Calu3 (cell line): ENCODE measurements around the gene ZNF556. TPM values are rescaled to one million over a fixed set of nuclear protein-coding genes. Genes with fewer than 3 reads are reported as not detected.

Experiments
- Bru-seq: library from RNA; stranded (reverse); fragments of 400-500 nt; gene quantifications from one replicate; lab custom pipeline; 2021; lab: Mats Ljungman, UMichigan
- BruChase-seq, 2 experiments: library from RNA; stranded (reverse); fragments of 400-500 nt; gene quantifications; one replicate each; lab custom pipeline; 2021; lab: Mats Ljungman, UMichigan
- BruUV-seq: library from RNA; stranded (reverse); fragments of 400-500 nt; replicated peaks from 2 replicates; lab custom pipeline; 2021; lab: Mats Ljungman, UMichigan
- CTCF ChIA-PET: fragments of 300-600 bp; sonication (Branson Sonifier 250); formaldehyde crosslinking; loops from one replicate; lab custom pipeline; 2022; ENCODE audit warnings: antibody characterized with exemption; lab: Charles Lee
- DNase-seq: peaks from one replicate; pipeline ENCODE4 v3.0.0; 2022
- H3K27ac Mint-ChIP-seq: one replicate; pipeline ENCODE4 v1.8.0; 2022; ENCODE audit warnings: mixed read lengths; ENCODE audit not compliant: unreplicated experiment
- H3K27me3 Mint-ChIP-seq: one replicate; pipeline ENCODE4 v1.8.0; 2022; ENCODE audit warnings: mixed read lengths; ENCODE audit not compliant: unreplicated experiment
- H3K36me3 Mint-ChIP-seq: one replicate; pipeline ENCODE4 v1.8.0; 2022; ENCODE audit warnings: mild to moderate bottlenecking, moderate library complexity, mixed read lengths; ENCODE audit not compliant: insufficient read depth, unreplicated experiment
- H3K4me1 Mint-ChIP-seq: one replicate; pipeline ENCODE4 v1.8.0; 2022; ENCODE audit warnings: mild to moderate bottlenecking, low read depth, mixed read lengths; ENCODE audit not compliant: unreplicated experiment
- H3K4me3 Mint-ChIP-seq: one replicate; pipeline ENCODE4 v1.8.0; 2022; ENCODE audit warnings: mild to moderate bottlenecking, low read depth, moderate library complexity, mixed read lengths; ENCODE audit not compliant: unreplicated experiment
- H3K9me3 Mint-ChIP-seq: one replicate; pipeline ENCODE4 v1.8.0; 2022; ENCODE audit warnings: low read depth, mixed read lengths; ENCODE audit not compliant: unreplicated experiment
- intact Hi-C: fragments of 100-400 bp; cut with micrococcal nuclease; formaldehyde crosslinking; loops from one replicate; pipeline ENCODE4 v1.10.0; 2022; ENCODE audit not compliant: unreplicated experiment
- long read RNA-seq: library from polyadenylated mRNA; stranded (forward); transcript quantifications from one replicate; pipeline ENCODE4 v2.0.0, GENCODE V29; 2022
- total RNA-seq: library from RNA; stranded (reverse); gene quantifications from 2 replicates; pipeline ENCODE4 v1.2.3, GENCODE V29; 2022
- TF ChIP-seq, protein P1 (sequence below): fragments of 200-600 bp; IDR thresholded peaks from one replicate; pipeline ENCODE4 v1.8.0; 2022; ENCODE audit warnings: antibody characterized with exemption; ENCODE audit not compliant: unreplicated experiment

ZNF556 gene
- total RNA-seq (not detected in 2 replicates), Bru-seq, nascent RNA (not detected), BruChase-seq, experiment 1, labeled RNA remaining after a 6-hour chase (percentile 5 among the genes with signal in this experiment), BruChase-seq, experiment 2, labeled RNA remaining after a 2-hour chase (not detected)
- long read RNA-seq, result 0 reads

DNA sequence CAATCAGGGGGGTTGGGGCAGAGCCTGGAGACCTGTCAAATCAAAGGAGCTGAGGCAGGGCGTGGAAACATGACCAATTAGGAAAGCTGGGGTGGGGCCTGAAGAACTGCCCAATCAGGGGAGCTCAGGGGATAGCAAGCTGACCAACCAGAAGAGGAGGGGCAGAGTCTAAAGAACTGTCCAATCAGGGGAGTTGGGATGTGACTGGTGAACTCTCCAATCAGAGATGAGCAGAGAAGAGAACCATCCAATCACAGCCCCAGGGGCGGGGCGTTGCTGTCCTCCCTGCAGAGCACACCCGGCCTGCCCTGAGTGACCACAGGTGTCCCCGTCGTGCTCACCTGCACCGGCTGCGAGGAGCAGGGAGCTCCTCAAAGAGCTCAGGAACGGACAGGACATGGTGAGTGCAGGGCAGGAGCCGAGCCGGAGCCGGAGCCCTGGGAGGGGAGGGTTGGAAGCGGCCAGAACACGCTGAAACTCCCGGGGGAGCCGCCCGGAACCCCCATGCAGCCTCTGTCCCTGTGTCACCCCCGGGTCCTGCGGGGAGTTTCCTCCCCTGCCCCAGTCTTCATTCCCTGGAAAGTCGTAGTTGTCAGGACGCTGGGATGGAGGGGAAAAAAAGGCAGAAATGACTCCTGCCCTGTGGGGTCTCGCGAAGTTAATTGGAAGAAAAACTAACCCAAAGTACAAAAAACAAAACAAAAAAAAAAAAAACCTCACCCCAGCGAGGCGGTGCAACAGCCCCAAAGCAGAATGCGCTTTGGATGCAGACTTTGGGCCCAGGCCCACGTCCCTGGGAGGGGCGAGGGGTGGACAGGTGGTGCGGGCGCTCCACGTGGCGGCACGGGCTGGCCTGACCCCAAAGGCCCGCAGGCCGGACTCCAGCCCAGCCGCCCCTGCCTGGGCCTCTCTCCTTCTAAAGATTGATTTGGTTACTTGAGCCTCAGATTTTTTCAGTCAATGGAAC is at the start of gene ZNF556:
Gene ZNF556, plus strand, starts transcription at position 311 of the 967 bp plus-strand sequence. Its CDS starts 87 bp downstream, at position 398.
- H3K4me3 Mint-ChIP-seq, result no peak within 1 kb of the TSS
- TF ChIP-seq, protein P1, sequence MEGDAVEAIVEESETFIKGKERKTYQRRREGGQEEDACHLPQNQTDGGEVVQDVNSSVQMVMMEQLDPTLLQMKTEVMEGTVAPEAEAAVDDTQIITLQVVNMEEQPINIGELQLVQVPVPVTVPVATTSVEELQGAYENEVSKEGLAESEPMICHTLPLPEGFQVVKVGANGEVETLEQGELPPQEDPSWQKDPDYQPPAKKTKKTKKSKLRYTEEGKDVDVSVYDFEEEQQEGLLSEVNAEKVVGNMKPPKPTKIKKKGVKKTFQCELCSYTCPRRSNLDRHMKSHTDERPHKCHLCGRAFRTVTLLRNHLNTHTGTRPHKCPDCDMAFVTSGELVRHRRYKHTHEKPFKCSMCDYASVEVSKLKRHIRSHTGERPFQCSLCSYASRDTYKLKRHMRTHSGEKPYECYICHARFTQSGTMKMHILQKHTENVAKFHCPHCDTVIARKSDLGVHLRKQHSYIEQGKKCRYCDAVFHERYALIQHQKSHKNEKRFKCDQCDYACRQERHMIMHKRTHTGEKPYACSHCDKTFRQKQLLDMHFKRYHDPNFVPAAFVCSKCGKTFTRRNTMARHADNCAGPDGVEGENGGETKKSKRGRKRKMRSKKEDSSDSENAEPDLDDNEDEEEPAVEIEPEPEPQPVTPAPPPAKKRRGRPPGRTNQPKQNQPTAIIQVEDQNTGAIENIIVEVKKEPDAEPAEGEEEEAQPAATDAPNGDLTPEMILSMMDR, result no peak
- no TSS peak for BruUV-seq
- H3K9me3 Mint-ChIP-seq, result peaks cover 15% of the 10 kb centered on the region
- H3K27me3 Mint-ChIP-seq, result no peaks in the 10 kb centered on the region
- H3K4me1 Mint-ChIP-seq, result peaks cover 9% of the 10 kb centered on the region
- CTCF ChIA-PET, result no interaction called here
- DNase-seq, result no peak
- H3K36me3 Mint-ChIP-seq, result no peaks in the 10 kb centered on the region
- no peak within 1 kb of the TSS for H3K27ac Mint-ChIP-seq
- intact Hi-C loops, result no loop called here

DNA sequence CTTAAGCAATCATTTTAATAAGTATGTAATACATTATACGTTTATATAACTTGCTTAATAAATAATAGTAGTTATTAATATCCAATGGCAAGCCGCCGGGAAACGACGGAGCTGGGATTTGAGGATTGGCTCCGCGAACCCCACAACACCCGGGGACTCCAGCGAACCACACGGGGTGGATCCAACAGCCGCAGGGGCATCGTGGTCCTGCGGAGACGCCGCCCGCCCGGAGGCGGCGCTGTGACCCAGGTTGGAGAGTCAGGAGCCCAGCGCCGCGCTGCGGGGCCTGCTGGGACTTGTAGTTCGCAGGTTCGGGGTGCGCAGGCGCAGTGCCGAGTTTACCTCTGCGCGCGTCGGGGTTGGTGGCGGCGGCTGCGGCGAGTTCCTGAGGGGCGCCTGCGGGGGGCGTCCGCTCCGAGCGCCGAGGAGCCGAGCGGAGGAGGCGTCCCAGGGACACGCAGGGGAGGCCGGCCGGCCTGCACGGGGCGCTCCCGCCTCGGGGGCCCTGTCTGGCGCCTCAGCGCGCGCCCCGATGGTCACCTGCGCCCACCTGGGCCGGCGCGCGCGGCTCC is 47.5 kb upstream of the ZNF556 start, which contains the start of gene ZNF554:
Gene ZNF554, plus strand, starts transcription at position 329 of the 572 bp plus-strand sequence. Its CDS starts 204 bp downstream, at position 533.
- TF ChIP-seq, protein P1, result peak; percentile 65
- peak within 1 kb of the TSS; percentile 72 for H3K4me3 Mint-ChIP-seq
- CTCF ChIA-PET, result no interaction called here
- no TSS peak for BruUV-seq
- intact Hi-C loops, result no loop called here
- peak; percentile 95 for DNase-seq
- H3K27ac Mint-ChIP-seq, result no peak within 1 kb of the TSS
- H3K27me3 Mint-ChIP-seq, result no peaks in the 10 kb centered on the region
- peaks cover 34% of the 10 kb centered on the region for H3K36me3 Mint-ChIP-seq
- H3K4me1 Mint-ChIP-seq, result peaks cover 7% of the 10 kb centered on the region
- no peaks in the 10 kb centered on the region for H3K9me3 Mint-ChIP-seq

DNA sequence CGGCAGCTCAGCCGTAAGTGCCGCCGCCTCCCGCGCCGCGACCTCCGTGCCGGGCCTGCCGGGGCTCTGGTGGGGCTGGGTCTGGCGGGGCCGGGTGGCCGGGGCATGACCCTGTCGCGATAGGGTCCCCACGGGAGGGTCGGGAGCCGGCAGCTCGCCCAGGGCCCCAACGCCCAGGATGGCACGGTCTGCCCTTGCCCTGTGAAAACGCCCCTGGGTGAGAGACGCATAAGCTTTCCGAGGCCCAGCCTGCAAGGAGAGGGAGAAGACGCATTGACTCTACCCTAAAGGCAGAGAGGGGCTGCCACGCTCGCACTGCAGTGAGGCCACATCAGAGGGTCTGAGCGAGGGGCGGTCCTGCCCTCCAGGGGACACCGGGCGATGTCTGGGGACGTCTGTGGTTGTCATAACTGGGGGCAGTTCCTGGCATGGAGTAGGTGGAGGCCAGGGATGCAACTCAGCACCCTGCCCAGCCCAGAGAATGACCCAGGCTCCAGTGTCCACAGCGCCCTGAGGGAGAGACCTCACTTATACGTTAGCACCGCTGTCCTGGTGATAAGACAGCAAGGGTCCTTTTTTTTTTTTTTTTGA is 46.9 kb upstream of the ZNF556 start:
- no TSS peak for BruUV-seq
- DNase-seq, result no peak
- Mint-ChIP-seq H3K4me1 (peaks cover 7% of the 10 kb centered on the region), H3K4me3 (peak overlapping the region; percentile 72), H3K27ac (no peak overlapping the region), H3K36me3 (peaks cover 34% of the 10 kb centered on the region), H3K27me3 (no peaks in the 10 kb centered on the region), H3K9me3 (no peaks in the 10 kb centered on the region)
- intact Hi-C loops, result no loop called here
- CTCF ChIA-PET, result interaction anchor here (0.7 kb wide), 1 partner anchor 130 kb away, joined by 4 read pairs; no protein-coding TSS in a partner anchor
- TF ChIP-seq, protein P1, result no peak

DNA sequence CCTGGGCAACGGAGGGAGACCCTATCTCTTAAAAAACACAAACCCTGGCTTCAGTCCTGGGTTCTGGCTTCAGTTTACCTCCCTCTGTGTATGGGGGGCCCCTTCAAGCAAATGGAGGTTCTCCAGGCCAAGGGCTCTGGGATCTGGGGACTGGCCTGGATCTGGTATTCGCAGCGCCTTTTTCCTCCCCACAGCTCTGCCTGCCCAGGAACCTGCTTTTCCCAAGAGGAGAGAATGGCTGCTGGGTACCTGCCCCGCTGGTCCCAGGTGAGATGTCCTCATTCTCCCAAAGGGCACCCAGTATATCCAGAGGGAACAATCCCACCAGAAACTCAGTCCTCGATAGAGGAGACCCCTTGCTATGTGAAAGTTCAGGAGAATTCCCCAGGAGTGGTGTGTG is 44.3 kb upstream of the ZNF556 start:
- intact Hi-C loops, result no loop called here
- TF ChIP-seq, protein P1, result no peak
- BruUV-seq, result no TSS peak
- Mint-ChIP-seq H3K27ac (no peak overlapping the region), H3K36me3 (peaks cover 20% of the 10 kb centered on the region), H3K27me3 (no peaks in the 10 kb centered on the region), H3K9me3 (peaks cover 2% of the 10 kb centered on the region), H3K4me1 (no peaks in the 10 kb centered on the region), H3K4me3 (no peak overlapping the region)
- DNase-seq, result no peak
- CTCF ChIA-PET, result no interaction called here
